Limb (tissue), 2 donors: ENCODE results near the gene PCDHGA5.
"Not testable (repeated sequence)": the region's sequence is repeated elsewhere in the genome, so short reads cannot be mapped to it uniquely, and the experiment has no call there.

Experiments
- DNase-seq, 2 donors: peaks; one replicate each; pipeline ENCODE4 v3.0.0-alpha.2; 2016; ENCODE audit errors: extremely low spot score in 2 of 2

Gene PCDHGA5

DNA sequence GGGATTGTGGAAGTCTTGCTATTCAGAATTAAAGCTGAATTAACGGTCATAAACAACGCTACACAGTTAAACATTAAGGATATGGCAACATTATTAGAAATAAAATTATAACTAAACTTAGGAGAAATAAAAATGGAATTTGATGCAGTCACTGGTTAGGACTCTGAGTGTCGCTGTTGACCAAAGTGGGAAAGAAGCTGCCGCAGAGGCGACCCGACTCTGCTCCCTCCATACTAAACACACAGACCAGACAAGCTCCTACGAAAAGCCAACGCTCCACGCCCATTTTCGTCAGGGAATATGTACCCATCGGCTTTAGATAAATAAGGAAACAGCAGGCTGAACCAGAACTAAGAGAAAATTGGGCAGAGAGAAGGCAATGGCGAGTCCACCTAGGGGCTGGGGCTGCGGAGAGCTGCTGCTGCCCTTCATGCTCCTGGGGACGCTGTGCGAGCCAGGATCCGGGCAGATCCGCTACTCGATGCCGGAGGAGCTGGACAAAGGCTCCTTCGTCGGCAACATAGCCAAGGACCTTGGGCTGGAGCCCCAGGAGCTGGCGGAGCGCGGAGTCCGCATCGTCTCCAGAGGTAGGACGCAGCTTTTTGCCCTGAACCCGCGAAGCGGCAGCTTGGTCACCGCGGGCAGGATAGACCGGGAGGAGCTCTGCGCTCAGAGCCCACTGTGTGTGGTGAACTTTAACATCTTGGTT, at the start of gene PCDHGA5:
TSS of gene PCDHGA5 (plus strand) at position 211 of the 709 bp plus-strand sequence. CDS start at position 380, 169 bp downstream.
- no peak for DNase-seq

DNA sequence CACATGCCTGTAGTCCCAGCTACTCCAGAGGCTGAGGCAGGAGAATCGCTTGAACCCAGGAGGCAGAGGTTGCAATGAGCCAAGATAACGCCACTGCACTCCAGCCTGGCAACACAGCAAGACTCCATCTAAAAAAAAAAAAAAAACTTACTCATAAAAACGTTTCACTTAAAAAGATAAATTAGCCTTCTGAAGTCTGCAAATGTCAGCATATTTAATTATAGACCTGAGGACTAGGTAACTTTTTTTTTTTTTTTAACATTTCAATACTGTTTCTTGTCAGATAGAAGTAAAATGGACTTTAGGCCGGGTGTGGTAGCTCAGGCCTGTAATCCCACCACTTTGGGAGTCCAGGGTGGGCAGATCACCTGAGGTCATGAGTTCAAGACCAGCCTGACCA, 47.0 kb upstream of the PCDHGA5 start:
- not testable (repeated sequence) for DNase-seq

- DNase-seq: no peak
These were observed 44.8 kb upstream of the PCDHGA5 start for GRCh38 chr5:141319202-141319601.

DNA sequence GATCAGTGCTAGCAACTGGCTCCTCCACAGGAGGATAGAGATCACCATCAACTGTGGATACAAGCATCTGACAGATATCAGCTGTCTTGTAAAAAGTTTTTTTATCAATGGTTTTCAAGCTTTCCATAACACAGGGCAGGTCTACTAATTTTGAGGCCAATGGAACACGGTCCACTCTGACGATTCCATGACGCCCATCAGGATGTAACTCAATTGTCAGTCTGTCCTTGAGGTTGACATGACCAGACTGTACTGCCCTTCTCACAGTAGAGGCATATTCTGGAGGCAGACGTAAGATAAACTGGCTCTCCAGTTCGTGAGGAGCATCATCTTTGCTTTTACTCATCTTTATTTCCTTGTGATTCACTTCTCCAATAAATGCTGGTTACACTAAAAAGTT, 44.3 kb upstream of the PCDHGA5 start:
- DNase-seq: no peak

DNA sequence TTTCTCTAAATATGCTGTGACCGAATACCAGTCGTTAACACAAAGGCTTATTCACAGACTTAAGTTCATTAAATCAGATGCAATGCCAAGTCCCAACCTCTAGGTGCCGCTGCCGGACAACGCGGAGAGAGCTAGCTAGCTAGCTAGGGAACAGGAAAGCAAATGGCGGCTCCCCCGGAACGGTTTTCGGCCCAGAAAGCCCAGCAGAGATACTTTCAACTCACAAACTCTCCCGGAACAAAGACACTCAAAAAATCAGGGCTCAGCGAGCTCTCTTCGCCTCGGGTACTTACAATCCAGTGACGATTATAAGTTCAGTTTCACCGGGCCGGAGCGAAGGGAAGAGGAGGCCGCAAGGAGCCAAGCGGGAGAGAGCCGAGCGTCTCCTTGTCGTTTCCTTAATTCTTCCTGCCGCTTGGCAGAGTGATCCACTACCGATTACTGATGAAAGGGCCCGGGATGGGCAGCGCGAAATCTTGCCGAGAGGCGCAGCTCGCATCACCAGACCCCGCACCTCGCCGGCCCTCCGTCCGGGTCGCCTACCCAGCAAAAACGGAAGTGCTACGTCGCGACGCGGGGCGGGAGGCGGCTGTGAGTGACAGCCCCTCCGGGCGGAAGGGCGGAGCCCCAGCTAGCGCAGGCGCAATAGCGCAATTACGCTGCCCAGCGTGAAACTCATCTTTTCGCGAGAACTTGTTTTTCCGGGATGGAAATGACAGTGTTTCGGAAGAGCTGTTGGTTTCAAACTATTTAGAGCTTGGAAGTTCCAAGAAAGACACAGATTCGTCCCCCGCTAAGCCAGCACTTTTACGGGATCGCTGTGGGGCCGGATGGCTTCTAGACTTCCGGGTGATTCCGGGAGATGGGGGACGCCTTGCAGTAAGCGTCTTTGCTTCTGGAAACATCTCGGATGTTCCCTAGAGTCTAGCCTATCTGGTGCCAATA, 43.5 kb upstream of the PCDHGA5 start, which contains the start of gene TAF7:
TSS of gene TAF7 (minus strand) at position 560 of the 945 bp plus-strand sequence. CDS start 740 bp downstream, outside the sequence.
- peak; percentile 90 to 95 for DNase-seq

DNA sequence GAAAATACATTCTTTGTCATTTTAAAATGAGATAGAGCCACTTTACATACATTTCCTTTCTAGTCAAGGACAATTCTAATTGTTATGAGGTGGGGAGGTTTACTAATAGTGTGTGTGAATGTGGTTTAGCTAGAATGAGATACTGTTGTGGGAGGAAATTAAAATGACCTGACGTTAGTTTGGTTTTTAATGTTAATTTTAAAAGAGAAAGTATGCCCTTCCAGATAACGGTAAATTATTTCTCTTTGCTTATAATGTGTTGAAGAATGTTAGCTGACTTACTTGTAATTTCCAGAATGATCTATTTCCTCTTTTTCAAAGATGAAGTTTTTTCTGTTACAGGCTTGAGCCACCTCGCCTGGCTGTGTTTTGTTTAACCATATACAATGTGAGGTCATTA, 41.7 kb upstream of the PCDHGA5 start:
- DNase-seq: no peak

DNA sequence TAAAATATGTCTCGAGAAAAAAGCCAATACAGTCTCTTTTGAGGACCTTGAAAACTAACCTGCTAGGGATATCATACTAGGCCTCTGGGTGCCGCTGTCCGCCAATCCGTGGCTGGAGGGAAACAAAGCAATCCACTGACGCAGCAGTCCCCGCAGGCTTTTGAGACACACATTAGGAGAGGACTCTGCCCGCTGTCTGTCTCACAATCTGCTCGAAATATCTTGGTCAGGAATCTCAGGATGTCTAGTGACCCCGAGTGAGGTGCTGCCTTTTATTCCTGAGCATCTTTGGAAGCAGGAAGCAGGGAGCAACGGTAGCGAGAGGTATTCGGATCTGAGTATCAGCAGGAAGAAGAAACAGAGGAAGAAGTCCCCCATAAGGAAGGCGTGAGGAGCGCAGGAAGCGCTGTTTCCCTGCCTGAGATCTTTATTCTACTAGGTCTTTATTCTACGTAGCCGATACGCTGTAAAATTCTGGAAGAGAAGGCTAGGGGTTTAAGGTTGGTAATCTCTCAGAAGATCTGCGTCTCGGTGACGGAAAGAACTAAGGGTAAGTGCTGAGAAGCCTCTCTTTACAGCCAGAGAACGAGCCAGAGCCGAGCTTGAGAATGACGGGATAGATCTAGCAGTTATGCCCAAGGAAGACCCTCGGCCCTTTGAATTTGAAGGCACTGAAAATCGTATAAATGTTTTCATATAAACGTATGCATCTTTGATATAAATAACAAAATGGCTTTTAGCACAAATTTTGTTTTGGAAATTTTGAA, 37.7 kb upstream of the PCDHGA5 start:
- DNase-seq: peak in 1 of 2 donors; percentile 36

DNA sequence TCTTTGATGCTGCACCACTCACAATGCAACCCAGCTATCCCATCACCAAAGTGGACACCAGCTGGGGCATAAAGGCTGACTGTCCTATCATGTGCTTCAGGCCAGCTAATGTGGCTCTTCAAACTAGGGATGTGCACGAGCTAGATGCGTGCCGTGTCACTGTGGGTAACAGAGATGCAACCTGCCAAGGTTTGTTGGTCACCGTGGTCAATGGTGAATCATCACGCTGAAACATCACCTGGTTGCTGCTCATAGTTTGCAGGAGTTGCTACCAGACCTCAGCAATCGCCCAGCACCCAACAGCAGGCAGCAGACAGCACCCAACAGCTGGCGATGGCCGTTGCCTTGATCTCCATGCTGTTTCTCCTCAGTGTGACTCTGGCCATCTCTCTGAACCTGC, 35.7 kb upstream of the PCDHGA5 start:
- DNase-seq: no peak

DNA sequence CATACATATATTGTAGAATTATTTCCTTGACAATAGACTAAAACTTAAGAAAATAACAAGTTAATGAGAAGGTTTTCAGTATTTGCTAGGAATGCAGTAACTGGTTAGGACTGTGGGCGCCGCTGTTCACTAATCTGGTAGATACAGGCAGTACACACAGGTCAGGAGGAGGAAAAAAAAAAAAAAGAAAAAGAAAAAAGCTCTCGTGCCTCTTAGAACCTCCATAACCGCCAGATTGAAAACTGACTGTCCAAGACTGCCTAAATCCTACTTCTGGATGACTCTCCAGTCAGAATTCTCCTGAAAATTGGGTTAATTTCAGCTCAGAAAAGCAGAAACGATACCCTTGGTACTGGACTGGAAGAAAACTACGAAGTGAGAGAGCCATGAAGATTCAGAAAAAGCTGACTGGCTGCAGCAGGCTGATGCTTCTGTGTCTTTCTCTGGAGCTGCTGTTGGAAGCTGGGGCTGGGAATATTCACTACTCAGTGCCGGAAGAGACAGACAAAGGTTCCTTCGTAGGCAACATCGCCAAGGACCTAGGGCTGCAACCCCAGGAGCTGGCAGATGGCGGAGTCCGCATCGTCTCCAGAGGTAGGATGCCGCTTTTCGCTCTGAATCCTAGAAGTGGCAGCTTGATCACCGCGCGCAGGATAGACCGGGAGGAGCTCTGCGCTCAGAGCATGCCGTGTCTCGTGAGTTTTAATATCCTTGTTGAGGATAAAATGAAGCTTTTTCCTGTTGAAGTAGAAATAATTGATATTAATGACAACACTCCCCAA, 33.5 kb upstream of the PCDHGA5 start, which contains the start of gene PCDHGA1:
TSS of gene PCDHGA1 (plus strand) at position 216 of the 782 bp plus-strand sequence.
- DNase-seq: no peak

DNA sequence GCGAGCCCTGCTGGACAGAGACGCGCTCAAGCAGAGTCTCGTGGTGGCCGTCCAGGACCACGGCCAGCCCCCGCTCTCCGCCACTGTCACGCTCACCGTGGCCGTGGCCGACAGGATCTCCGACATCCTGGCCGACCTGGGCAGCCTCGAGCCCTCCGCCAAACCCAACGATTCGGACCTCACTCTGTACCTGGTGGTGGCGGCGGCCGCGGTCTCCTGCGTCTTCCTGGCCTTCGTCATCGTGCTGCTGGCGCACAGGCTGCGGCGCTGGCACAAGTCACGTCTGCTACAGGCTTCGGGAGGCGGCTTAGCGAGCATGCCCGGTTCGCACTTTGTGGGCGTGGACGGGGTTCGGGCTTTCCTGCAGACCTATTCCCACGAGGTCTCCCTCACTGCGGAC, 31.4 kb upstream of the PCDHGA5 start:
- not testable (repeated sequence) for DNase-seq

DNA sequence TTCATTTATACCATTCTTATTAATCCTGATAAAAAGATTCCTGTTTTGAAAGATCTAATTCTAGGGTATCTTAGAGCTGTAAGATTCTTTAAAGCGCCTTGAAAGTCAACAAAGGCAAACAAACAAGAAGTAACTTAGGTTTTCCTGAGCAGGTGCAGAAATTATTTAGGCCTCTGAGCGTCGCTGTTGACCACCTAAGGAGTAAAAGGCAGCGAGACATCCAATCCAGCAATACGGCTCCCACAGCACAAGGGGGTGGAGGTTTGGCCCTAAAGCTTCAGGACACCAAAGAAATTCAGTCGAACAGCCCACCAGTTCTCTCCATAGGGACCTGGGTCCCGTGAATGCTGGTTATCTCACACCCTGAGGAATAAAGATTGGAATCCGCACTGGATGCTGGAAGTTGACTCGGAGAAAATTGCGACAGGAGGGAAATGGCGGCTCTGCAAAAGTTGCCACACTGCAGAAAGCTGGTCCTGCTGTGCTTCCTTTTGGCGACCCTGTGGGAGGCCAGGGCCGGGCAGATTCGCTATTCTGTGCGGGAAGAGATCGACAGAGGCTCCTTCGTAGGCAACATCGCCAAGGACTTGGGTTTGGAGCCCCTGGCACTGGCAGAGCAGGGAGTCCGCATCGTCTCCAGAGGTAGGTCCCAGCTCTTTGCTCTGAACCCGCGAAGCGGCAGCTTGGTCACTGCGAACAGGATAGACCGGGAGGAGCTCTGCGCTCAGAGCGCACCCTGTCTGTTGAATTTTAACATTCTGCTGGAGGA, 25.2 kb upstream of the PCDHGA5 start, which contains the start of gene PCDHGA2:
TSS of gene PCDHGA2 (plus strand) at position 223 of the 769 bp plus-strand sequence.
- DNase-seq: peak; percentile 2 to 36

DNA sequence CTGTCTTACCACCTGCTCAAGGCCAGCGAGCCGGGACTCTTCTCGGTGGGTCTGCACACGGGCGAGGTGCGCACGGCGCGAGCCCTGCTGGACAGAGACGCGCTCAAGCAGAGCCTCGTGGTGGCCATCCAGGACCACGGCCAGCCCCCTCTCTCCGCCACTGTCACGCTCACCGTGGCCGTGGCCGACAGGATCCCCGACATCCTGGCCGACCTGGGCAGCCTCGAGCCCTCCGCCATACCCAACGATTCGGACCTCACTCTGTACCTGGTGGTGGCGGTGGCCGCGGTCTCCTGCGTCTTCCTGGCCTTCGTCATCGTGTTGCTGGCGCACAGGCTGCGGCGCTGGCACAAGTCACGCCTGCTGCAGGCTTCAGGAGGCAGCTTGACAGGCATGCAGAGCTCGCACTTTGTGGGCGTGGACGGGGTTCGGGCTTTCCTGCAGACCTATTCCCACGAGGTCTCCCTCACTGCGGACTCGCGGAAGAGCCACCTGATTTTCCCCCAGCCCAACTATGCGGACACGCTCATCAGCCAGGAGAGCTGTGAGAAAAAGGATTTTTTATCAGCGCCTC, 23.1 kb upstream of the PCDHGA5 start:
- DNase-seq: not testable (repeated sequence)

GRCh38 chr5:141342773-141343172, 21.2 kb upstream of the PCDHGA5 start:
- no peak for DNase-seq

- peak in 1 of 2 donors; percentile 7 for DNase-seq
These were observed 20.6 kb upstream of the PCDHGA5 start, which contains the start of gene PCDHGA3 for GRCh38 chr5:141343242-141343952. Gene PCDHGA3 (plus strand): TSS chr5:141343829. CDS start chr5:141344034, 205 bp downstream.

DNA sequence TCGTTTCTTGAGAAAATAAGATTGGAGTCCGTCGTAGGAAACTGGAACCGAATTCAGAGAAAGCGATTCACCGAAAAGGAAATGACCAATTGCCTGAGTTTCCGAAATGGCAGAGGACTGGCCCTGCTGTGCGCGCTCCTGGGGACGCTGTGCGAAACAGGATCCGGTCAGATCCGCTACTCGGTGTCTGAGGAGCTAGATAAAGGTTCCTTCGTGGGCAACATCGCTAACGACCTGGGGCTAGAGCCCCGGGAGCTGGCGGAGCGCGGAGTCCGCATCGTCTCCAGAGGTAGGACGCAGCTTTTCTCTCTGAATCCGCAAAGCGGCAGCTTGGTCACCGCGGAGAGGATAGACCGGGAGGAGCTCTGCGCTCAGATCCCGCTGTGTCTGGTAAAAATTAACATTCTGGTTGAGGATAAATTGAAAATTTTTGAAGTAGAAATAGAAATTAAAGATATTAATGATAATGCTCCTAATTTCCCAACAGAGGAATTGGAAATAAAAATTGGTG, 20.0 kb upstream of the PCDHGA5 start:
- DNase-seq: no peak

DNA sequence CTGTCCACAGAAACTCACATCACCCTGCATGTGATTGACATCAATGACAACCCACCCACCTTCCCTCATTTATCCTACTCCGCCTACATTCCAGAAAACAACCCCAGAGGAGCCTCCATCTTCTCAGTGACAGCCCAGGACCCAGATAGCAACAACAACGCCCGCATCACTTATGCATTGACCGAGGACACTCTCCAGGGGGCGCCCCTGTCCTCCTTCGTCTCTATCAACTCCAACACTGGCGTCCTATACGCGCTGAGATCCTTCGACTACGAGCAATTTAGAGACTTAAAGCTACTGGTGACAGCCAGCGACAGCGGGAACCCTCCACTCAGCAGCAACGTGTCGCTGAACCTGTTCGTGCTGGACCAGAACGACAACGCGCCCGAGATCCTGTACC, 18.6 kb upstream of the PCDHGA5 start:
- no peak for DNase-seq

DNA sequence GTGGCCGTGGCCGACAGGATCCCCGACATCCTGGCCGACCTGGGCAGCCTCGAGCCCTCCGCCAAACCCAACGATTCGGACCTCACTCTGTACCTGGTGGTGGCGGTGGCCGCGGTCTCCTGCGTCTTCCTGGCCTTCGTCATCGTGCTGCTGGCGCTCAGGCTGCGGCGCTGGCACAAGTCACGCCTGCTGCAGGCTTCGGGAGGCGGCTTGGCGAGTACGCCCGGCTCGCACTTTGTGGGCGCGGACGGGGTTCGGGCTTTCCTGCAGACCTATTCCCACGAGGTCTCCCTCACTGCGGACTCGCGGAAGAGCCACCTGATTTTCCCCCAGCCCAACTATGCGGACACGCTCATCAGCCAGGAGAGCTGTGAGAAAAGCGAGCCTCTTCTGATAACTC, 17.9 kb upstream of the PCDHGA5 start:
- not testable (repeated sequence) for DNase-seq

GRCh38 chr5:141349917-141350619, 13.9 kb upstream of the PCDHGA5 start, which contains the start of gene PCDHGB1:
Gene PCDHGB1 (plus strand): TSS chr5:141350099. CDS start chr5:141350261, 162 bp downstream.
- DNase-seq: no peak
